Uterus (tissue), 2 donors: Measurements from ENCODE around the gene MRGPRD.
A peak's percentile ranks its signal among the peaks of the same experiment; 100 is the strongest.

Experiments used
- CTCF ChIP-seq, 4 experiments: fragments of 200-600 bp in 2 of 4; fragments of 450-650 bp in 2 of 4; sonication (generic) in 2 of 4; IDR thresholded peaks; one replicate each; pipeline ENCODE4 v1.5.1; 2016 to 2019; ENCODE audit warnings: antibody characterized with exemption in 4 of 4, mild to moderate bottlenecking in 2 of 4, moderate library complexity in 1 of 4
- POLR2A ChIP-seq, 2 donors: fragments of 450-650 bp; IDR thresholded peaks; one replicate each; pipeline ENCODE4 v1.6.1; 2016; ENCODE audit warnings: antibody characterized with exemption in 2 of 2, mild to moderate bottlenecking in 1 of 2, moderate library complexity in 1 of 2

GRCh38 chr11:68942751-68943271 lies 38.0 kb downstream of the MRGPRD start:
- TF ChIP-seq CTCF (IDR thresholded peaks at IDR 0.05) = no peak
- peak in 1 of 2 donors; percentile 23 for TF ChIP-seq POLR2A (IDR thresholded peaks at IDR 0.05)
